Panc1 (cell line): ENCODE measurements around the gene SUPT6H.

Experiments
- SIN3A ChIP-seq: IDR thresholded peaks from 2 replicates; pipeline ENCODE4 v1.6.1; 2012; ENCODE audit warnings: low read depth, mild to moderate bottlenecking, low read length, moderate library complexity, borderline replicate concordance; ENCODE audit not compliant: insufficient read depth
- TCF7L2 ChIP-seq: IDR thresholded peaks from 2 replicates; pipeline ENCODE4 v1.6.1; 2011; ENCODE audit warnings: mild to moderate bottlenecking, low read depth, low read length, inconsistent platforms

DNA sequence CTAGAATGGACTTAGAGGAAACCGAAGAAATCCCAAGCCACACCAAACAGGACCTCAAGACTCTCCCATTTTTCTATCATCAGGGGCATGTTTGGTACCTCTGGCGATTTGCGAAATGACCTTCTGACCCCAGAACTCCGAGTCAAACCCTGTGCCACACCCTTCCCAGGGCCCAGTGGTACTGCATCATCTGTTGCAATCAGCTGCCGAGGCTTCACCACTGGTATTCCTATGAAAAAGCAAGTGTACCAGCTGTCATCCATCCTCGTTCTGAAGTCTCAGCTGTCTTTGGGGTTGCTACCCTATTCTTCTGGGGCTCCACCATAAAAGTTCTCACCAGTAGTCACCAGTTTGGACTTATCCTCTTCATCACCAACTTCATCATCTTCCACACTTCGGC lies 45.7 kb upstream of the SUPT6H start:
- TF ChIP-seq SIN3A (no peak), TCF7L2 (no peak)
